DMS114 treated with DMSO at 0.1 percent for 48 hours (cell line): ENCODE results near the gene IRAK2.

Experiments
- DNase-seq: peaks from one replicate; lab custom pipeline; 2025; ENCODE audit not compliant: unreplicated experiment; lab: John Stamatoyannopoulos, UW

Gene IRAK2

GRCh38 chr3:10223676-10224639 lies 59.2 kb downstream of the IRAK2 start:
- no peak for DNase-seq

GRCh38 chr3:10224794-10225665 lies 60.3 kb downstream of the IRAK2 start:
- DNase-seq = no peak

GRCh38 chr3:10226293-10226692 lies 61.6 kb downstream of the IRAK2 start:
- DNase-seq = no peak

GRCh38 chr3:10228248-10228950 lies 63.7 kb downstream of the IRAK2 start:
- DNase-seq = no peak

- DNase-seq = no peak
Observed at GRCh38 chr3:10229576-10229975, 64.9 kb downstream of the IRAK2 start.

- DNase-seq = no peak
Observed at GRCh38 chr3:10232137-10232536, 67.4 kb downstream of the IRAK2 start.

GRCh38 chr3:10233988-10234387 lies 69.3 kb downstream of the IRAK2 start:
- DNase-seq = no peak

- DNase-seq = peak; percentile 37
Observed at GRCh38 chr3:10234526-10235230, 70.0 kb downstream of the IRAK2 start.

GRCh38 chr3:10235551-10235950 lies 70.8 kb downstream of the IRAK2 start:
- no peak for DNase-seq

GRCh38 chr3:10238345-10239183 lies 73.8 kb downstream of the IRAK2 start:
- no peak for DNase-seq

GRCh38 chr3:10240799-10241198 lies 76.1 kb downstream of the IRAK2 start:
- no peak for DNase-seq

GRCh38 chr3:10242182-10243065 lies 77.7 kb downstream of the IRAK2 start:
- DNase-seq = no peak

- DNase-seq = no peak
Observed at GRCh38 chr3:10244009-10244408, 79.3 kb downstream of the IRAK2 start.

- no peak for DNase-seq
Observed at GRCh38 chr3:10245081-10245712, 80.5 kb downstream of the IRAK2 start.

GRCh38 chr3:10247679-10248183 lies 83.0 kb downstream of the IRAK2 start:
- no peak for DNase-seq

GRCh38 chr3:10248184-10248983 lies 83.7 kb downstream of the IRAK2 start, which contains the start of gene TATDN2:
Gene TATDN2, plus strand, starts transcription at chr3:10248459. Its CDS starts 742 bp downstream, at chr3:10249201.
- DNase-seq = peak; percentile 88
